HG03097 (cell line): Measurements from ENCODE around the gene PRRC2C.
"Not testable (repeated sequence)": the region's sequence is repeated elsewhere in the genome, so short reads cannot be mapped to it uniquely, and the experiment has no call there.

Experiments used
- ATAC-seq: cut with Tn5 transposase; IDR thresholded peaks from one replicate; pipeline ENCODE4 v1.9.1; 2021; ENCODE audit not compliant: unreplicated experiment, low FRiP score

PRRC2C gene

GRCh38 chr1:171485375-171486047, at the start of gene PRRC2C:
Gene PRRC2C (plus strand): TSS chr1:171485530. CDS start chr1:171512089, 26,559 bp downstream.
- peak; percentile 95 for ATAC-seq

GRCh38 chr1:171438441-171438840, 46.9 kb upstream of the PRRC2C start:
- ATAC-seq: no peak

DNA sequence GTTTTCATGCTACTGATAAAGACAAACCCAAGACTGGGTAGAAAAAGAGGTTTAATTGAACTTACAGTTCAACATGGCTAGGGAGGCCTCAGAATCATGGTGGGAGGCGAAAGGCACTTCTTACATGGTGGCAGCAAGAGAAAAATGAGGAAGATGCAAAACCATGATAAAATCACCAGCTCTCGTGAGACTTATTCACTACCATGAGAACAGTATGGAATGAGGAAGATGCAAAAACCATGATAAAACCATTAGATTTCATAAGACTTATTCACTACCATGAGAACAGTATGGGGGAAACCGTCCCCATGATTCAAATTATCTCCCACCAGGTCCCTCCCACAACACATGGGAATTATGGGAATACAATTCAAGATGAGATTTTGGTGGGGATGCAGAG, 45.1 kb upstream of the PRRC2C start:
- ATAC-seq: not testable (repeated sequence)

GRCh38 chr1:171441278-171441895, 43.9 kb upstream of the PRRC2C start:
- not testable (repeated sequence) for ATAC-seq

- ATAC-seq: no peak
Observed at GRCh38 chr1:171446386-171446785, 38.9 kb upstream of the PRRC2C start.

DNA sequence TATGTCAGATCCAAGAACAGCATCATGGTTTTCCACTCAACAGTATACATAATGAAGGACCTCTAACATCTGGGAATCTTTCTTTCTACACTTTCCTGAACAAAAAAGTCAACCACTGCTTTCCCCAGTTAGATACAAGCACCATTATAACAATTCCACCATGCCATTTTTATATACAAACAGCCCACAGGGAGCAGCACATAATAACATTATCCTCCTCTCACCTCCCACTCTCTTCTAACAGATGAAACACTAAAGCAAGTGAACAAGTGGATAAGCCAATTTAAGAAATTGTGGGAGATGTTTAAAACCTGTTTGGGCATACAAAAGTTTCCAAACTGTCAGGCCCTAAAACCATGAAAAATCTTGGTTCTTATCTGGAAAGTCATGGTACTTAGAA, 29.4 kb upstream of the PRRC2C start:
- ATAC-seq: no peak

- ATAC-seq: no peak
Observed at GRCh38 chr1:171457412-171457811, 27.9 kb upstream of the PRRC2C start.

- ATAC-seq: no peak
Observed at GRCh38 chr1:171460018-171460620, 25.2 kb upstream of the PRRC2C start.

DNA sequence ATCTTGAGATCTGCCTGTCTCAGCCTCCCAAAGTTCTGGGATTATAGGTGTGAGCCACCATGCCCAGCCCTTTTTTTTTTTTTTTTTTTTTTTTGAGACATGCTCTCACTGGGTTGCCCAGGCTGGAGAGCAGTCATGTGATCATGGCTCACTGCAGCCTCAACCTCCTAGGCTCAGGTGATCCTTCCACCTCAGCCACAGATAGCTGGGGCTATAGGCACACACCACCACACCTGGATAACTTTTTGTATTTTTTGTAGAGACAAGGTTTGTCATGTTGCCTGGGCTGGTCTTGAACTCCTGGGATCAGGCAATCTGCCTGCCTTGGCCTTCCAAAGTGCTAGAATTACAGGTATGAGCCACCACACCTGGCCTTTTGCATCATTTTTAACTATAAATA, 17.7 kb upstream of the PRRC2C start:
- no peak for ATAC-seq

- no peak for ATAC-seq
Observed at GRCh38 chr1:171468120-171468750, 17.1 kb upstream of the PRRC2C start.

- no peak for ATAC-seq
Observed at GRCh38 chr1:171470726-171471125, 14.6 kb upstream of the PRRC2C start.

GRCh38 chr1:171472183-171472647, 13.1 kb upstream of the PRRC2C start:
- peak; percentile 60 for ATAC-seq

DNA sequence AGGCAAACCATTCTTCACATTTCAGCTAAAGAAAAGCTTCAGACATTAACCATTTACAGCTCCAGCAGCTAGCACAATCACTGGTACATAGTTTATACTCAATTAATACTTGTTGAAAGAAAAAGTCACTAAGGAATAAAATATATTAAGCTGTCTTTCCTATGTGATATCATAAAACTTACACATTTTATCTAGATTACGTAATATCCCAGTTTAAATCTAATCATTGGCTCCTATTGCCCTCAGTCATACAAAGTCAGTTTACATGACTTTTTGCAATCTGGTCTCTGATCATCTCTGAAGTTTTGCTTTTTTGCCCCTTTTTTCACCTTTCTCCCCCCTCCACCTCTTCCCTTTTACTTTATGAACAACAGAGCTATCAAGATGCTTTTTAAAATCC, 8.5 kb upstream of the PRRC2C start:
- ATAC-seq: no peak

GRCh38 chr1:171477804-171478203, 7.5 kb upstream of the PRRC2C start:
- no peak for ATAC-seq

DNA sequence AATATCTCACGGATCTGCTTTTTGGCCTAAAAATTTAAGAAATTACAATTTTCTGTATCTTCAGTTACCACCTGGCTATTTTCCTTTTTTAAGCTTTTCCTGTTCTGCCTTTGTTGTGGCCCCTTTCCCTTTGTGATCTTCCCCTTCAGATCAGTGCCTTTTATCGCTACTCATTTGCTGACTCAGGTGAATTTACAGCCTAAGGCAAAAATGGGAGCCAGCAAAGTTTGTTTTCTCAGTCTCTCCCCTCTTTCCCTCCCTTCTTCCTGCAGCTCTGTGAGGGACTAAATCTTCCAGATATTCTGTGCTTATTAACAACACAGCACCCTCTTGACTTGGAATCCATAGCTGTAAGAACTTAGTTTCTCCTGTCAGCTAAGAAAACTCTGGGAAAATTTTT, 5.3 kb upstream of the PRRC2C start:
- ATAC-seq: no peak

GRCh38 chr1:171484760-171485374, 463 bp upstream of the PRRC2C start:
- peak; percentile 43 for ATAC-seq

DNA sequence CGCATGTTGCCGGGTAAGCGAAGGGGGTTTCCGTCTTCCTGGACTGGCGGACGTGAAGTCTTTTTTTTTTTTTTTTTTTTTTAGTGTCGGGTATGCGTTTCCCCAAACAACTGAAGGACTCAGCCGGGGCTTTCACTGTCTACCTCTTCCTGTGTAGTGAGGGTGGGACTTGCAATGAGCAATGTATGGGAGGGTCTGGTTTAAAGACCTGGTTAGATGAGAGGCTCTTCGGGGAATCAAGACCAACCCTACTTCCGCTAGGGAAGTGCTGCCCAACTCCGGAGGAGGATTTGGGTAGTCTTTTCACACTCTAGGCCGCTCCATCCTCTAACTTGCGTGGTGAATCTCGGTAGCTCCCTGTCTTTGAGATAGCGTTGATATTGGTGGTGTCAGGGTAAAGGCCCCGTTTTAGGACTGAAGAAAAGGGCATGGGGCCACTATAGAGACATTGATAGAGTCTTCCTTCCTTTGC, 754 bp downstream of the PRRC2C start:
- ATAC-seq: peak; percentile 36

DNA sequence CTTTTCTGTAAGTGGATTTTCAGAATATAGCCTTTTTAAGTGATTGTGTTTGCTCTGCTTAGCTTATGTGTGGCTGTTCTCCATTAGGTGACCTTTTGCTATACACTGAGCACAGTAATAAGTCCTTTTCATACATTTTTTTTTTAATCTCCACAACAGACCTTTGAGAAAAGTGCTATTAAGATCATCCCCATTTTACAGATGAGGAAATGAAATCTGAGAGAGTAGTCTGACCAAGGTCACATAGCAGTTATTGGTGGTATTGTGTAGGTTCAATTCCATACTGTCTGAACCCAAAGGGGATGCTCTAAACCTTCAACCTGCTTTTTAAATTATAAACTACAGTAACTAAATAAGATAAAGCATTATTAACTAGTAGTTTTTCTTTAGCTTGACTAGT, 1.7 kb downstream of the PRRC2C start:
- ATAC-seq: no peak

DNA sequence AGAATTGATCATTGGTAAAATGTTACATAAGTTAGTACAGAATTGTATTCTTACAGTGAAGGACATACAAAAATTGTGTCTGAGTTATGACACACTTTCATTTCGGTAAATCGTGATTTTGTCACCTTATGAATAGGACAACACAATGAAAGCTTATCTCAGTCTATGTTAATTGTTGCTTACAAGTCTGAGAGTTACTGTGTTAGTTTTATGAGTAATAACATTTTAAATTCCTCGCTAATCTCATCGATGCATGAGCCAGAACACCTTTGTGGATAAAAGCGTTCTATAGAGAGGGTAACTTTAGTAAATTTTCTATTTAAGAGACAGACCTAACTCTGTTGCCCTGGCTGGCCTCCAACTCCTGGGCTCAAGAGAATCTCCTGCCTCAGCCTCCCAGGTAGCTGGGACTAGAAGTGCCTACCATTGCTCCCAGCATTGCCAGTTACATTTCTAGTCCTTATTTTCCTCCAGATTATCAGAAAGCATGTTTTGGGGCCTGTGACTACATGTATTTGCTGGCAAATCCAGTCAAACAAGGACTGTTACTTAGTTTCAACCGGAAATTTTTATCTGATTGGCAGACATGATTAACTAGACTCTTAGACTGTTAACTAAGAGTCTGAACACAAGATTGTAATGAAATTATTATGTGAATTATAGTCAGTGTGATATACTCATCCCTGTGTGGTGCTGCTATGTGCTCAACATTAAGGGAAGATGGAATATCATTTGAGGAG, 3.0 kb downstream of the PRRC2C start:
- ATAC-seq: no peak

DNA sequence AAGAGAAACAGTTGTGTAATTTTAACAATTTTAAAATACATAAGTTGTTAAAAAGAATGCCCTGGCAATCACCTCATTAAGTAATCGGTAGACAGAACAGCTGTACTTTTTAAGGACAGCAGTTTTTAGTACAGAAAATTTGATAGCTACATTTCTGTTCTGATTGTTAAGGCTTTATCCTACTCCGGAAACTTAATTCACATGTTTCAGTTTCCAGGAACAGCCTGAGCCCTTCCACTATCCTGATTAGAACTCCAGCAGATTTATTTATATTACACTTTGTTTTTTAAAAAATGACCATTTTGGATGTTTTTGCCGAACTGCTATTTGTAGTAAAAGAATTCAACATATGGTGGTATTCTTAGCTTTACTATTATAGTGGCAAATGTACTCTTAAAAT, 8.7 kb downstream of the PRRC2C start:
- ATAC-seq: no peak
